ENCODE results near the gene ZDHHC3.
"Not testable (repeated sequence)": the region's sequence is repeated elsewhere in the genome, so short reads cannot be mapped to it uniquely, and the experiment has no call there.

Gene ZDHHC3

GRCh38 chr3:44963571-44964325 lies 12.2 kb downstream of the ZDHHC3 start:
- no peak for DNase-seq

- DNase-seq, result no peak
Measured at GRCh38 chr3:44962621-44963393, 13.2 kb downstream of the ZDHHC3 start.

DNA sequence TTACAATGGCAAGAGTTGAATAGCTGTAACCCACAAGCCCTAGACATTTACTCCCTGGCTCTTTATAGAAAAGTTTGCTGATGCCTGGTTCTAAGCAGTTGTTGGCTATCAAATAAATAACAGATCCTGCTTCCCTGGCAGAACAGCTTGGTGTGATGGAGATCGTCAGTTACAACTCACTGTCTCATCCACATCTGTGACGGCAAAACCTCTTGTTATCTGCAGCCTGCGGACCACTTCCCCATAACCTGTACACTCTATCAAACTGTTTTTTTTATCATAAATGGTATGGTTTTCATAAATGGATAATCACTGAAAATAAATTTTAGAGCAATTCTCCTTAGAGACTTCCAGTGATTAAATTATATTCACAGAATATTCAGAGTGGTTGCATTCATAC lies 14.1 kb downstream of the ZDHHC3 start:
- no peak for DNase-seq

DNA sequence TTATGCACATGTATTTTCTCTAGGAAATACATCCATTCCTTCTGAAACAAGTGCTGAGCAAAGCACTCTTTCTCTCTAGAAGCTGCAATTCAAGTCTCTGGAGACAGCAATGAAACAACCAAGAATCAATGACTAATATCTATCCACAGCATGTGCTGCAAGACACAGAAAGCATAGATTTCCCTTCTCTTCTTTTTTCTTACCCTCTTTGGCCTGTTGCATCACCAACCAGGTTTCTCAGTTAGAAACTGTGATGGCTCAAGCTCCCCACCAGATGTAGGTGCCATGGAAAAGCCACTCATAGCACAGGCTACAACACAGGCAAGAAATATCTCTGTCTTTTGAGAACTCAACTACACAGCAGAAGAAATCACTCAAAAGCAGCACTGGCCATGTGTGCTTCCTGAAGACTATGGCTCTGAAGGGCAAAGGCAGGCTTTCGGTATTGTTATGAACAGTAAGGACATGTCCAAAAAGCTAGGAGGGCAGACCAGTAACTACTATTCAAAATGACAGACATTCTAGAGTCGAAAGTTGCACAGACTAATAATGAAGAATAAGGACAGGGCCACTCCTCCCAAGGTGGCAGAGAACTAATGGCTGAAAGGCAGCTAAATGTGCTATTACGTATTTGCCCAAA lies 15.5 kb downstream of the ZDHHC3 start:
- DNase-seq, result no peak

GRCh38 chr3:44958386-44958785 lies 17.6 kb downstream of the ZDHHC3 start:
- no peak for DNase-seq

- DNase-seq, result no peak
Measured at GRCh38 chr3:44957986-44958385, 18.0 kb downstream of the ZDHHC3 start.

DNA sequence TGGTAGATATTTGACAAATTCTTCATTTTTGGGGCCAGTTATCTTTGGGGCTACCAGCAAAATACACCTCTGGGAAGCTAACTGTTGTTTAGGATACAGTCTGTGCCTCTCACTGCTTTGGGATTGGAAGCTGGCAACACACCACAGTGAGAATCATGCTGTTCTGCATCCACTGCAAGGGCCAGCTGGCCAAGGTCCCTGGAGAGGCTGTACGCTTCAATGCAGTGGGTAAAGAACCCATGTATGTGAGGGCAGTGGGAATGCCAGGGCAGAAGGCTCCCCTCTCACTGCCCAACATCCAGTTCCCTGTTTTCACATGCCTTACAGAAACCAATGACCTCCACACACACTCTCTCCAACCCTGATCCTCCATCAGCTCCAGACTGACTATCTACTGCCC lies 20.1 kb downstream of the ZDHHC3 start:
- peak in 1 of 14 donors; percentile 13 for DNase-seq

GRCh38 chr3:44954962-44955361 lies 21.0 kb downstream of the ZDHHC3 start:
- peak in 2 of 14 donors; percentile 2 to 28 for DNase-seq

DNA sequence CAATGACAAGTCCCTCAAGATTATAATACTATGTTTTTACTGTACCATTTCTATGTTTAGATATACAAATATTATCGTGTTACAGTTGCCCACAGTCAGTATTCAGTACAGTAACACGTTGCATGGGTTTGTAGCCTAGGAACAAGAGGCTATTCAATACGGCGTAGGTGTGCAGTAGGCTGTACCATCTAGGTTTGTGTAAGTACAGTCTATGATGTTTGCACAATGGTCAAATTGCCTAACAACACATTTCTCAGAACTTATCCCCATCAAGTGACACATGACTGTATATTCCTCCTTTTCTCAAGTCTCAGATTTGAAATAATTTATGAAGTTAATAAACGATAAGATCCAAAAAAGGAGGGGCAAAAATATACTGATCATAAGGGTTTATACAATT lies 21.7 kb downstream of the ZDHHC3 start:
- DNase-seq, result no peak

DNA sequence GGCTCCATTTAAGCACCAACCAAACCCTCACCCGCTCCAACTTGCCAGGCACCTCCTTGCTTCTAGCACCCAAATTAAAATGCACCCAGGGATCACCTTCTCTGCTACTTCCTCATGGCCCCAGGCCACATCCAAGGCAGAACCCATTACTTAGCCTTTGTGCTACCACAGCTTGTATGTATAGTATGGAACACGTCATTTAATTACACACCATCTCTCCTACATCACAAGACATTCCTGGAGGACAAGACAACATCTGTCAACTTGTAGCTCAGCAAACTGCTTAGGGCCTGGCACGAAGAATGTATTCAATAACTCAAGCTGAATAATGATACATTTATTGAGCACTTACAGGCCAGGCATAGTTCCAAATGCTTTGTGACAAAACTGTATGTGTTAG lies 23.3 kb downstream of the ZDHHC3 start:
- DNase-seq, result no peak

GRCh38 chr3:44950275-44950734 lies 25.7 kb downstream of the ZDHHC3 start:
- no peak for DNase-seq

- DNase-seq, result not testable (repeated sequence)
Measured at GRCh38 chr3:44949770-44950169, 26.2 kb downstream of the ZDHHC3 start.

GRCh38 chr3:44948239-44948638 lies 27.7 kb downstream of the ZDHHC3 start:
- DNase-seq, result no peak

DNA sequence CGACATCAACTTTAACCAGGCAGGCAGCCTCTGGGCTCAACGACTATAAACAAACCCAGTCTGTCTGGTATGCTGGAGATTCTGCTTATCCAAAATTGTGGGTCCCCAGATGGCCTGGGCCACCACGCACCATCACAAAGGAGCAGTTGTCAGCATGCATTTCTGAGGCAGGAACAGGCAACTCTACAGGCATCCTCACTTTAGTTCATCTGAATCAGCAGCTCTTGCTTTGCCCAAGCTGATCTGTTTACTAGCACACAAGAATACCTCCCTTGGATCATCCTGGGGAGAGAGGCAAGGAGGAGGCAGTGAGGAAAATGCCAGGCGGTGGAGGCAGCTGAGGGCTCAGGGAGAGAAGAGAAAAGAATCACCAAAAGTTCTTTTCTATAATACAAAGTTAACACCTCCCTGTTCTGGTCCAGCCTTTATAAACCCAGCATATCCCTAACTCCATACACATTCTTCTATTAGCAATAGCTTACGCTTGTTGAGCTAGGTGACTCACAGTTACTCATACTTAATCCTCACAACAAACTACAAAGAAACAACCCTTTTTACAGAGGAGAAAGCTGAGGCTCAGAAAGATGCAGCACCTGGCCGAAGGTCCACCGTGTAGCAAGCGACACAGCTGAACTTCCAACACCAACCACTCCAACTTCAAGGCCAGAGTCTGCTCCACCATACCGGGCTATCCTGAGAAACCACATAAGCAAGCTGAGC lies 33.6 kb downstream of the ZDHHC3 start:
- no peak for DNase-seq

DNA sequence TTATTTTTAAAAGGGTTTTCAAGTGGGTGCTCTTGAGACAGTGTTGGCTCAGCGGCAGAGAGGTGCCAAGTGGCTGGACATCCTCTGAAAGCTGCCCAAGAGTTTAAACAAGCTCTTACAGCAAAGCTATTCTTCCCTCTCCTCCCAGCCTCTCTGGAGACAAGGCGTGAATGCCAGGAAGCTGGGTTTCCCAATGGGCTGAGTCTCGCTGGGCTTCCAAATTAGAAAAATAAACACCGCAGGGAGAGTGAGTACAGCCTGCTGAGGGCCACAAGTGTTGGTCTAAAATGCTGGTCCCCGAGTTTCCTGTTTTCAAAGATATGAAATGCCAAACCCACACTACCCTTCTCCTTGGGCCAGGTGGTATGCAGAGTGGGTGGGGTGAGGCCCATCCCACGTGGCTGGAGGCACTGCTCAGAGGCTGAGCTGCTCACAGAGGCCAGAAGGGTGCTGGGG lies 36.4 kb downstream of the ZDHHC3 start:
- DNase-seq, result peak in 4 of 14 donors; percentile 6 to 70 (median 26)

- no peak for DNase-seq
Measured at GRCh38 chr3:44932986-44933944, 42.7 kb downstream of the ZDHHC3 start.

- no peak for DNase-seq
Measured at GRCh38 chr3:44932271-44932670, 43.7 kb downstream of the ZDHHC3 start.

GRCh38 chr3:44931791-44932190 lies 44.2 kb downstream of the ZDHHC3 start:
- DNase-seq, result no peak

DNA sequence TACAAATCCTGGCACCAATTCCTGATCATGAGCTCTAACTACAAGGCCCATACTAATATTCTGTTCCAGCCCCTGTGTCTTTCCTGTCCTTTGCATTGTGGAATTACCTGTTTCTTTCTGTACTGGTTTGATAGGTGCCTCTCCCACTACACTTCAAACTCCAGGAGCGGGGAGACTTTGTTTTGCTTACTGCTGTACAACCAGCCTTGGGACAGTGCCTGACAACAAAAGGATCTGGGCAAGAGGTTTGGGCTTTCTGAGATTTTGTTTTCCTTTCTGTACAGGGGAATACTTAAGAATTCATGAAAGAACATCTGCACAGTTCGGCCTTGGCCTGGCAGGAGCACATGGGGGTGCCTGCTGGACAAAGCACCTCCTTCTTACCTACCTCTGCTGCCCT lies 45.1 kb downstream of the ZDHHC3 start:
- no peak for DNase-seq

GRCh38 chr3:44929782-44930181 lies 46.2 kb downstream of the ZDHHC3 start:
- DNase-seq, result no peak

DNA sequence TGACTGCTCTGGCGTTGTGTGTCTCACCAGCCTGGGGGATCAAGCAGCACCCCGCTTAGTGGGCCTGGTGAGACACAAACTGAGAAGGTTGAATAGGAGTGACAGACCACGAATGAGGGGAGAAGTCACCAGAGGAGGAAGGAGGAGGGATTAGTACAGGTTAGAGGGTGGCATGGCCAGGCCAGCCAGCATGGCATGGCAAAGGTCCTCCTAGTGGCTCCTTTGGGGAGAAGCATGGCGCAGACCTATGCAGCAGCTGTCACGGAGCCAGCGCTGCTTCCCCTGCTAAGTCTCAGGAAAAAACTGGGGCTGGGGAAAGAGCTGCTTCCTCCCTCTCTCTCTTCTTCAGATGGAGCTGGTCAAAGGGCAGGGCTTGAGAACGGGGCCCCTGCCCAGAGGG lies 48.6 kb downstream of the ZDHHC3 start:
- DNase-seq, result no peak
